ENCODE results near the gene TH. TPM values are rescaled to one million over a fixed set of nuclear protein-coding genes. Genes with fewer than 3 reads are reported as not detected.

TH gene
- total RNA-seq, 2 experiments from 2014 or later = not detected

- Mint-ChIP-seq H3K27ac (no peak overlapping the region), H3K4me1 (peaks cover 11% of the 10 kb centered on the region), H3K27me3 (peaks cover 26% of the 10 kb centered on the region), H3K4me3 (no peak overlapping the region), H3K36me3 (no peaks in the 10 kb centered on the region), H3K9me3 (no peaks in the 10 kb centered on the region)
- DNase-seq = no peak
These were observed 17.9 kb downstream of the TH start for GRCh38 chr11:2153581-2154194.

- H3K4me1 Mint-ChIP-seq = peaks cover 11% of the 10 kb centered on the region
- no peaks in the 10 kb centered on the region for H3K36me3 Mint-ChIP-seq
- no peaks in the 10 kb centered on the region for H3K9me3 Mint-ChIP-seq
- DNase-seq = peak; percentile 73
- no peak overlapping the region for H3K27ac Mint-ChIP-seq
- peaks cover 44% of the 10 kb centered on the region for H3K27me3 Mint-ChIP-seq
- no peak overlapping the region for H3K4me3 Mint-ChIP-seq
These were observed 19.9 kb downstream of the TH start for GRCh38 chr11:2151500-2152257.

GRCh38 chr11:2149864-2150847, 21.5 kb downstream of the TH start:
- H3K27me3 Mint-ChIP-seq = peaks cover 59% of the 10 kb centered on the region
- H3K27ac Mint-ChIP-seq = no peak overlapping the region
- H3K9me3 Mint-ChIP-seq = no peaks in the 10 kb centered on the region
- H3K4me1 Mint-ChIP-seq = peaks cover 11% of the 10 kb centered on the region
- no peaks in the 10 kb centered on the region for H3K36me3 Mint-ChIP-seq
- no peak overlapping the region for H3K4me3 Mint-ChIP-seq
- DNase-seq = no peak

- no peak overlapping the region for H3K4me3 Mint-ChIP-seq
These were observed 22.2 kb downstream of the TH start for GRCh38 chr11:2149460-2149859.

GRCh38 chr11:2148595-2148994, 23.0 kb downstream of the TH start:
- DNase-seq = no peak
- Mint-ChIP-seq H3K9me3 (no peaks in the 10 kb centered on the region), H3K4me3 (no peak overlapping the region), H3K27me3 (peaks cover 72% of the 10 kb centered on the region), H3K36me3 (no peaks in the 10 kb centered on the region), H3K4me1 (peaks cover 13% of the 10 kb centered on the region), H3K27ac (no peak overlapping the region)

More at GRCh38 chr11:2149460-2149859, 22.2 kb downstream of the TH start:
- Mint-ChIP-seq H3K27ac (no peak overlapping the region), H3K4me1 (peaks cover 11% of the 10 kb centered on the region), H3K9me3 (no peaks in the 10 kb centered on the region), H3K36me3 (no peaks in the 10 kb centered on the region), H3K27me3 (peaks cover 66% of the 10 kb centered on the region)
- DNase-seq = no peak

- H3K4me3 Mint-ChIP-seq = no peak overlapping the region
- H3K27ac Mint-ChIP-seq = no peak overlapping the region
- DNase-seq = no peak
- no peaks in the 10 kb centered on the region for H3K9me3 Mint-ChIP-seq
- H3K27me3 Mint-ChIP-seq = peaks cover 82% of the 10 kb centered on the region
- peaks cover 25% of the 10 kb centered on the region for H3K4me1 Mint-ChIP-seq
- H3K36me3 Mint-ChIP-seq = no peaks in the 10 kb centered on the region
These were observed 24.2 kb downstream of the TH start for GRCh38 chr11:2147391-2147790.

- peaks cover 27% of the 10 kb centered on the region for H3K4me1 Mint-ChIP-seq
- H3K27me3 Mint-ChIP-seq = peaks cover 91% of the 10 kb centered on the region
- no peak overlapping the region for H3K27ac Mint-ChIP-seq
- no peak overlapping the region for H3K4me3 Mint-ChIP-seq
- H3K36me3 Mint-ChIP-seq = no peaks in the 10 kb centered on the region
- DNase-seq = no peak
- H3K9me3 Mint-ChIP-seq = no peaks in the 10 kb centered on the region
These were observed 25.6 kb downstream of the TH start for GRCh38 chr11:2146051-2146450.

- Mint-ChIP-seq H3K9me3 (no peaks in the 10 kb centered on the region), H3K4me3 (no peak overlapping the region), H3K36me3 (no peaks in the 10 kb centered on the region), H3K27ac (no peak overlapping the region), H3K4me1 (peaks cover 26% of the 10 kb centered on the region), H3K27me3 (peaks cover 89% of the 10 kb centered on the region)
- no peak for DNase-seq
These were observed 26.9 kb downstream of the TH start for GRCh38 chr11:2144544-2145248.

GRCh38 chr11:2143799-2144543, 27.6 kb downstream of the TH start:
- Mint-ChIP-seq H3K4me1 (peaks cover 26% of the 10 kb centered on the region), H3K27me3 (peaks cover 84% of the 10 kb centered on the region), H3K4me3 (peak overlapping the region; percentile 40), H3K36me3 (no peaks in the 10 kb centered on the region), H3K27ac (no peak overlapping the region), H3K9me3 (no peaks in the 10 kb centered on the region)
- DNase-seq = no peak

GRCh38 chr11:2143477-2143798, 28.2 kb downstream of the TH start:
- Mint-ChIP-seq H3K36me3 (no peaks in the 10 kb centered on the region), H3K27ac (no peak overlapping the region), H3K27me3 (peaks cover 81% of the 10 kb centered on the region), H3K4me3 (peak overlapping the region; percentile 40), H3K4me1 (peaks cover 26% of the 10 kb centered on the region), H3K9me3 (no peaks in the 10 kb centered on the region)
- DNase-seq = no peak

GRCh38 chr11:2142762-2143202, 28.8 kb downstream of the TH start:
- Mint-ChIP-seq H3K4me3 (peak overlapping the region; percentile 60), H3K36me3 (no peaks in the 10 kb centered on the region), H3K4me1 (peaks cover 28% of the 10 kb centered on the region), H3K27ac (no peak overlapping the region), H3K9me3 (no peaks in the 10 kb centered on the region), H3K27me3 (peaks cover 78% of the 10 kb centered on the region)
- peak; percentile 57 for DNase-seq

GRCh38 chr11:2142300-2142759, 29.3 kb downstream of the TH start:
- Mint-ChIP-seq H3K4me1 (peaks cover 28% of the 10 kb centered on the region), H3K9me3 (no peaks in the 10 kb centered on the region), H3K36me3 (no peaks in the 10 kb centered on the region), H3K27me3 (peaks cover 80% of the 10 kb centered on the region), H3K4me3 (no peak overlapping the region), H3K27ac (no peak overlapping the region)
- DNase-seq = no peak

GRCh38 chr11:2140411-2141400, 30.9 kb downstream of the TH start:
- H3K27me3 Mint-ChIP-seq = peaks cover 80% of the 10 kb centered on the region
- no peak for DNase-seq

More at GRCh38 chr11:2140411-2141400, 30.9 kb downstream of the TH start:
- no peak overlapping the region for H3K4me3 Mint-ChIP-seq
- H3K9me3 Mint-ChIP-seq = no peaks in the 10 kb centered on the region
- peaks cover 28% of the 10 kb centered on the region for H3K4me1 Mint-ChIP-seq
- H3K36me3 Mint-ChIP-seq = no peaks in the 10 kb centered on the region
- no peak overlapping the region for H3K27ac Mint-ChIP-seq

Measured in activated naive CD8-positive, alpha-beta T cell treated with anti-CD3 and anti-CD28 coated beads for 36 hours (primary cell).